Loucy (cell line): ENCODE data around the gene FAM222A.

Experiments
- H2AFZ ChIP-seq: fragments of 200-600 bp; sonication (generic); 2 replicates; pipeline ENCODE4 v1.6.0; 2016; ENCODE audit warnings: antibody characterized with exemption, mild to moderate bottlenecking, low read length, moderate library complexity
- H3F3A ChIP-seq: fragments of 200-600 bp; 2 replicates; pipeline ENCODE4 v1.6.0; 2016; ENCODE audit warnings: antibody characterized with exemption, low read depth, mild to moderate bottlenecking
- H3K27me3 ChIP-seq: fragments of 200-600 bp; sonication (generic); 2 replicates; pipeline ENCODE4 v1.6.1; 2014; ENCODE audit warnings: low read length, mild to moderate bottlenecking; ENCODE audit not compliant: insufficient read depth, poor library complexity, severe bottlenecking
- H3K36me3 ChIP-seq: fragments of 200-600 bp; sonication (generic); 2 replicates; pipeline ENCODE4 v1.6.1; 2016; ENCODE audit warnings: low read length; ENCODE audit not compliant: insufficient read depth
- H3K4me1 ChIP-seq: fragments of 200-600 bp; sonication (generic); 2 replicates; pipeline ENCODE4 v1.5.1; 2014; ENCODE audit warnings: low read length, mild to moderate bottlenecking; ENCODE audit not compliant: insufficient read depth, poor library complexity, severe bottlenecking
- H3K4me2 ChIP-seq: fragments of 200-600 bp; sonication (generic); 2 replicates; pipeline ENCODE4 v1.6.0; 2014; ENCODE audit warnings: antibody characterized with exemption, low read length, low read depth, mild to moderate bottlenecking; ENCODE audit not compliant: poor library complexity, severe bottlenecking
- H3K4me3 ChIP-seq: fragments of 200-600 bp; sonication (generic); 2 replicates; pipeline ENCODE4 v1.5.1; 2014; ENCODE audit warnings: low read length, mild to moderate bottlenecking, mixed read lengths; ENCODE audit not compliant: poor library complexity, severe bottlenecking
- H3K79me2 ChIP-seq: fragments of 200-600 bp; sonication (generic); 2 replicates; pipeline ENCODE4 v1.6.1; 2014; ENCODE audit warnings: low read length; ENCODE audit not compliant: insufficient read depth
- H3K9ac ChIP-seq: fragments of 200-600 bp; sonication (generic); 2 replicates; pipeline ENCODE4 v1.6.0; 2014; ENCODE audit warnings: mild to moderate bottlenecking, low read depth, low read length, moderate library complexity; ENCODE audit not compliant: poor library complexity, severe bottlenecking
- H3K9me2 ChIP-seq: fragments of 200-600 bp; sonication (generic); replicated peaks from 2 replicates; pipeline ENCODE4 v1.6.1; 2016; ENCODE audit warnings: low read depth, low read length, mixed read lengths
- H3K9me3 ChIP-seq: fragments of 200-600 bp; sonication (generic); 2 replicates; pipeline ENCODE4 v1.6.1; 2014; ENCODE audit warnings: mild to moderate bottlenecking, antibody characterized with exemption, low read length, low read depth; ENCODE audit not compliant: insufficient read depth
- H4K20me1 ChIP-seq: fragments of 200-600 bp; sonication (generic); 2 replicates; pipeline ENCODE4 v1.6.0; 2014; ENCODE audit warnings: antibody characterized with exemption, low read length, mild to moderate bottlenecking; ENCODE audit not compliant: insufficient read depth, poor library complexity, severe bottlenecking
- CTCF ChIP-seq: fragments of 200-600 bp; sonication (generic); conservative IDR thresholded peaks from 2 replicates; pipeline ENCODE4 v1.5.1; 2014; ENCODE audit warnings: mild to moderate bottlenecking, antibody characterized with exemption, low read length
- EZH2phosphoT487 ChIP-seq: fragments of 200-600 bp; IDR thresholded peaks from 2 replicates; pipeline ENCODE4 v1.6.1; 2018; ENCODE audit warnings: antibody characterized with exemption, mild to moderate bottlenecking, moderate library complexity, borderline replicate concordance

FAM222A gene

GRCh38 chr12:109697270-109697553, 16.4 kb upstream of the FAM222A start:
- Histone ChIP-seq H3K9me3 (no peaks in the 10 kb centered on the region), H3F3A (no peaks in the 10 kb centered on the region), H4K20me1 (no peaks in the 10 kb centered on the region), H3K4me2 (no peak overlapping the region), H3K9me2 (no peaks in the 10 kb centered on the region), H2AFZ (no peak overlapping the region), H3K36me3 (no peaks in the 10 kb centered on the region), H3K4me3 (no peak overlapping the region), H3K27me3 (peaks cover 11% of the 10 kb centered on the region), H3K9ac (no peak overlapping the region), H3K79me2 (no peaks in the 10 kb centered on the region), H3K4me1 (peaks cover 9% of the 10 kb centered on the region)
- TF ChIP-seq CTCF (no peak), EZH2phosphoT487 (no peak)

GRCh38 chr12:109697877-109698468, 15.7 kb upstream of the FAM222A start:
- no peak overlapping the region for H3K4me3 ChIP-seq
- H3K9ac ChIP-seq, result no peak overlapping the region
- no peak overlapping the region for H3K4me2 ChIP-seq
- H4K20me1 ChIP-seq, result no peaks in the 10 kb centered on the region
- peaks cover 4% of the 10 kb centered on the region for H3K27me3 ChIP-seq
- H3K36me3 ChIP-seq, result no peaks in the 10 kb centered on the region
- H3K9me3 ChIP-seq, result no peaks in the 10 kb centered on the region
- no peak overlapping the region for H2AFZ ChIP-seq
- H3K9me2 ChIP-seq, result no peaks in the 10 kb centered on the region
- H3F3A ChIP-seq, result no peaks in the 10 kb centered on the region
- peaks cover 9% of the 10 kb centered on the region for H3K4me1 ChIP-seq
- TF ChIP-seq CTCF (no peak), EZH2phosphoT487 (no peak)
- H3K79me2 ChIP-seq, result no peaks in the 10 kb centered on the region

DNA sequence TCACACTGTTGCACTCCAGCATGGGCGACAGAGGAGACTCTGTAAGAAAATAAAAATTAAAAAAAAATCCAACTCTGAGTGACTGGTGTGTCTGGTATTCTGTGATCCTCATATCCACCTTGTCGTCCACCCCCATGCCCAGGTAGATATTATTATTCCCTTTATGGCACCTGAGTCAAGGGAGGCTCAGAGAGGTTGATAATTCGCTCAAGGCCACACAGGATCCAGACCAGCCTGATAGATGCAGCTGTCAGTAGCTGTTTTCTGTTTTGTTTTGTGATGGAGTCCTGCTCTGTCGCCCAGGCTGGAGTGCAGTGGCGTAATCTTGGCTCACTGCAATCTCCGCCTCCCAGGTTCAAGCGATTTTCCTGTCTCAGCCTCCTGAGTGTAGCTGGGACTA, 14.8 kb upstream of the FAM222A start:
- Histone ChIP-seq H4K20me1 (no peaks in the 10 kb centered on the region), H3K79me2 (no peaks in the 10 kb centered on the region), H2AFZ (no peak overlapping the region), H3K9ac (no peak overlapping the region), H3K4me3 (no peak overlapping the region), H3K27me3 (no peaks in the 10 kb centered on the region), H3K9me3 (no peaks in the 10 kb centered on the region), H3K36me3 (no peaks in the 10 kb centered on the region), H3K4me2 (no peak overlapping the region), H3F3A (no peaks in the 10 kb centered on the region), H3K9me2 (no peaks in the 10 kb centered on the region), H3K4me1 (peaks cover 9% of the 10 kb centered on the region)
- TF ChIP-seq EZH2phosphoT487 (no peak), CTCF (no peak)
